Measurements from ENCODE around the gene CAMK2G. TPM values are rescaled to one million over a fixed set of nuclear protein-coding genes. Genes with fewer than 3 reads are reported as not detected.

The CAMK2G gene
- total RNA-seq, 1 experiment from 2014 or later, result 17.6 TPM

DNA sequence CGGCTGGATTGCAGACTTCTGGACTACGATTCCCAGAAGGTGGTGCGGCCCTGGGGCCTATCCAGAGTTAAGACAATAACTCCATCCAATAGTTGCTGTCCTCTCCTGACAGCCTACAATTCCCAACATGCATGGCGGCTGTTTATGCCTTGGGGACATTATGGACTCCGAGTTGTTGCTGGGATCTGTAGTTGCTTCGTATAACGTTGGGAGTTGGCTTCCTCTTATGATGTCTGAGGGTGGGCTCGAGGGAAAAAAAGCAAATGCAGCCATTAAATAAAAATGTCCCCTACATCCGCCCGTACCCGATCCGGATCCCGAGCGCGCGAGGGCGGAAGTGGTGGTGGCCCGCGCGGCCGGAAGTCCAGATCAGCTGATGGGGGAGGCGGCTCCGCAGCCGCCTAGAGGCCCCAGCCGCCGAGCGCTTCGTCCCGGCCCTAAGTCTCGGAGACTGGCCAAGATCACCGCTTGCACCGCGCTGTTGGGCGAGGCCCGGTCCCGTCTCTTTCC lies 89.1 kb downstream of the CAMK2G start, which contains the start of gene ZSWIM8:
ZSWIM8 (plus strand) TSS at position 396 of the 510 bp plus-strand sequence. CDS start 273 bp downstream, outside the sequence.
- peak within 1 kb of the TSS; percentile 64 for H3K4me3 ChIP-seq
- no peaks in the 10 kb centered on the region for H3K9me3 ChIP-seq (replicated peaks)
- no peaks in the 10 kb centered on the region for H3K27me3 ChIP-seq (replicated peaks)
- peak within 1 kb of the TSS; percentile 38; the same call in 1 of the 2 replicates for H3K27ac ChIP-seq
- DNase-seq (ENCODE audit: low read depth in 1 of 2, low spot score in 2 of 2), result peak; percentile 91 to 96
- H3K4me1 ChIP-seq (replicated peaks), result peaks cover 35% of the 10 kb centered on the region
- H3K36me3 ChIP-seq, result peaks cover 44% of the 10 kb centered on the region

DNA sequence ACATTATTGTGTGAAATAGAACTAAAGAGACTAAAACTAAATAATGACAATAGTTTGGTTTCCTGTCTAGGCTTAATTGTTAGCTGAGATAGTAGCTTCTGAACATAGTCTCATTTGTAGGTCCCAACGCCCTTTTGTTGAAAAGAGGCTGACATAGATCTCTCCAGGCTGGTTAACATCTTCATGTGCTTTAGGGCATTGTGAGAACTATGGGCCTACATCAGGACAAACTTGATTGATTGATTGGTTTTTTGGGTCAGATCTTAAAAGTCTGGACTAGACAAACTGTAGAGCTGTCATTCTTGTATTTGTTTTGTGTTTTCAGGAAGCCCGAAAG lies 91.6 kb downstream of the CAMK2G start:
- Histone ChIP-seq H3K36me3 (peaks cover 54% of the 10 kb centered on the region), H3K27ac (no peak overlapping the region; the same call in 1 of the 2 replicates)

GRCh38 chr10:73781879-73782748 lies 92.2 kb downstream of the CAMK2G start, which contains the start of gene CHCHD1:
Gene CHCHD1, plus strand, starts transcription at chr10:73782048. Its CDS starts 28 bp downstream, at chr10:73782076.
- Histone ChIP-seq H3K27ac (peak within 1 kb of the TSS; percentile 67), H3K9me3 (replicated peaks) (no peaks in the 10 kb centered on the region), H3K36me3 (peaks cover 53% of the 10 kb centered on the region), H3K4me3 (peak within 1 kb of the TSS; percentile 81), H3K4me1 (replicated peaks) (peaks cover 31% of the 10 kb centered on the region), H3K27me3 (replicated peaks) (no peaks in the 10 kb centered on the region)
- DNase-seq (ENCODE audit: low read depth in 1 of 2, low spot score in 2 of 2), result peak; percentile 75 to 90

More for the DNA sequence above, 91.6 kb downstream of the CAMK2G start:
- DNase-seq (ENCODE audit: low read depth in 1 of 2, low spot score in 2 of 2), result no peak
- Histone ChIP-seq H3K27me3 (replicated peaks) (no peaks in the 10 kb centered on the region), H3K4me1 (replicated peaks) (peaks cover 35% of the 10 kb centered on the region), H3K9me3 (replicated peaks) (no peaks in the 10 kb centered on the region), H3K4me3 (peak overlapping the region; percentile 81)

DNA sequence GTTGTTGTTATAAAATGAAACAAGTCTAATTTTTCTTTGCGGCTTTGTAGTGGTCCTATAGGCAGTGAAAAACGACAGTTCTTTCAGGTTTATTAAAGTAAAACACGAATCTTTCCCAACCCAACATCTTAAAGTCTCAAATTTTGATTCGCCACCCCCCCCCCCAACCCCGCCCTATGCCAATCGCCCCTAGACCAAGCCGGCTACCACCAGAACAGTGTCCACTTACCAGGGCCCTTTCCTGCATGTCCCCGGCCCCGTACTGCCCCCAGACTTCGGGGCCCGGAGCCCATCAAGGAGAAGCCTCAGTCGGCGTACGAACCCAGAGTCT lies 92.8 kb downstream of the CAMK2G start:
- peak overlapping the region; percentile 81 for H3K4me3 ChIP-seq
- DNase-seq (ENCODE audit: low read depth in 1 of 2, low spot score in 2 of 2), result no peak
- H3K36me3 ChIP-seq, result peaks cover 58% of the 10 kb centered on the region
- peaks cover 25% of the 10 kb centered on the region for H3K4me1 ChIP-seq (replicated peaks)
- H3K27me3 ChIP-seq (replicated peaks), result no peaks in the 10 kb centered on the region
- no peaks in the 10 kb centered on the region for H3K9me3 ChIP-seq (replicated peaks)
- peak overlapping the region; percentile 67 for H3K27ac ChIP-seq

DNA sequence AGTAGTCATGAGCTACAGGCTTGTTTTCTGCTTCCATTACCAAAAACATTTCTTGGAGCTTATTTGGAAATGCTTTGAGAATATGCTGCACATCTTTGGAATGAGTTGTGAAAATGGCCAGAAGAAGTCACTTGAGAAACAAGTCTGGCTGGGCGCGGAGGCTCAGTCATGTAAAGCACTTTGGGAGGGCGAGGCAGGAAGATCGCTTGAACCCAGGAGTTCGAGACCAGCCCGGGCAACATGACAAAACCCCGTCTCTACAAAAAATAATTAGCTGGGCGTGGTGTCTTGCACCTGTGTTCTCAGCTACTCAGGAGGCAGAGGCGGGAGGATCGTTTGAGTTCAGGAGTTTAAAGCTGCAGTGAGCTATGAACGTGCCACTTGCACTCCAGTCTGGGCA lies 93.4 kb downstream of the CAMK2G start:
- H3K36me3 ChIP-seq, result peaks cover 61% of the 10 kb centered on the region
- H3K4me3 ChIP-seq, result peak overlapping the region; percentile 81
- peaks cover 24% of the 10 kb centered on the region for H3K4me1 ChIP-seq (replicated peaks)
- DNase-seq (ENCODE audit: low read depth in 1 of 2, low spot score in 2 of 2), result no peak
- H3K27ac ChIP-seq, result peak overlapping the region; percentile 67; the same call in 1 of the 2 replicates
- H3K27me3 ChIP-seq (replicated peaks), result no peaks in the 10 kb centered on the region
- no peaks in the 10 kb centered on the region for H3K9me3 ChIP-seq (replicated peaks)

GRCh38 chr10:73780301-73780700 lies 94.1 kb downstream of the CAMK2G start:
- Histone ChIP-seq H3K27ac (no peak overlapping the region), H3K4me1 (replicated peaks) (peaks cover 24% of the 10 kb centered on the region), H3K27me3 (replicated peaks) (no peaks in the 10 kb centered on the region), H3K4me3 (no peak overlapping the region), H3K36me3 (peaks cover 68% of the 10 kb centered on the region), H3K9me3 (replicated peaks) (no peaks in the 10 kb centered on the region)
- DNase-seq (ENCODE audit: low read depth in 1 of 2, low spot score in 2 of 2), result no peak

DNA sequence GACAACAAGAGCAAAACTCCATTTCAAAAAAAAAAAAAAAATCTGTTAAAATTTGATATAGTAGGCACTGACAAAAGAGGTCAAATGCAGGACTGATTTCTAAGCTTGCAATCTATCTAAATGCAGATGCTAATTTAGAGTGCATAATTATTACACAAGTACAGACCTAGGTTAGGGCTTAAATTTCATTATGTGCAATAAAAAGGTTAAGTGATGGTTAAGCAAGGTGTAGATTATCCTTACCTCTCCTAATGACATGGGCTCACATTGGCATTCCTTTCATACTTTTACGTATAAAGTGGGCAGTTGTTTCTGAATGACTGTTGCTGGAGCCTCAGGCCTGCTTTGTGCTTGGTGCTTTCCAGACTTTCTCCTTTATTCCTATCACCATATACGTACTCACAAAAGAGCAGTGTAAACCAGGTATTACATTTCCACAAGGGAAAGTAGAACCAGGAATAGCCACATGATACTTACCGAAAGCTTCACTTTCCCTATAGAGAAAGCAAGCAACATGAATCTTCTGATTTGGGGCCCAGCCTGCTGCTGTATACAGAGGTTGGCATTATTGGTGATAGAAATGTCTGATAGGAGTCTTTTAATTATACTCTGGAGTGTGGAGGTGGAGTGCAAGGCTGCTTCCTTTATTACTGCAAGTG lies 94.7 kb downstream of the CAMK2G start:
- Histone ChIP-seq H3K4me3 (no peak overlapping the region), H3K9me3 (replicated peaks) (no peaks in the 10 kb centered on the region), H3K4me1 (replicated peaks) (peaks cover 20% of the 10 kb centered on the region), H3K36me3 (peaks cover 70% of the 10 kb centered on the region), H3K27me3 (replicated peaks) (no peaks in the 10 kb centered on the region), H3K27ac (no peak overlapping the region)
- no peak for DNase-seq (ENCODE audit: low read depth in 1 of 2, low spot score in 2 of 2)

- Histone ChIP-seq H3K27me3 (replicated peaks) (no peaks in the 10 kb centered on the region), H3K36me3 (peaks cover 75% of the 10 kb centered on the region), H3K9me3 (replicated peaks) (no peaks in the 10 kb centered on the region), H3K4me1 (replicated peaks) (peaks cover 20% of the 10 kb centered on the region), H3K4me3 (no peak overlapping the region), H3K27ac (no peak overlapping the region)
- DNase-seq (ENCODE audit: low read depth in 1 of 2, low spot score in 2 of 2), result no peak
These were observed 95.3 kb downstream of the CAMK2G start for GRCh38 chr10:73779018-73779417.

DNA sequence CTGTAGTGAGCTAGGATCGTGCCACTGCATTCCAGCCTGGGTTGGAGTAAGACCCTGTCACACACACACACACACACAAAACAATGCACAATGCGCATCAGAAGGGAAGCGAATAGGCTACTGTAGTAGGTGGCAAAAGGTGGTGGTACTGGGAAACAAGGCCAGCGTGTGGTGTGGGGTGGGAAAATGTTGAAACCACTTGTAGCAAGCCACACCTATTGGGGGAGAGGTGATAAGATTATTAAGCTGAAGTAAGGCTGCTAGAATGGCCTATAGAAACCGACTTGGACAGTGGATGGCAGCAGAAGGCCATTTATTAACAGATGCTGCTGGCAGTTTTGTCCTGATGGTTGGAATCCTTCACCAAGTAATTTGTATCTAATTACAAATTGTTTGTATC lies 99.7 kb downstream of the CAMK2G start:
- H3K36me3 ChIP-seq, result peaks cover 87% of the 10 kb centered on the region
- H3K4me1 ChIP-seq (replicated peaks), result peaks cover 22% of the 10 kb centered on the region
- no peaks in the 10 kb centered on the region for H3K9me3 ChIP-seq (replicated peaks)
- no peak for DNase-seq (ENCODE audit: low read depth in 1 of 2, low spot score in 2 of 2)
- H3K27me3 ChIP-seq (replicated peaks), result no peaks in the 10 kb centered on the region
- H3K4me3 ChIP-seq, result no peak overlapping the region
- H3K27ac ChIP-seq, result no peak overlapping the region

- DNase-seq (ENCODE audit: low read depth in 1 of 2, low spot score in 2 of 2), result no peak
- no peaks in the 10 kb centered on the region for H3K9me3 ChIP-seq (replicated peaks)
- H3K4me3 ChIP-seq, result peak overlapping the region; percentile 80
- H3K36me3 ChIP-seq, result peaks cover 87% of the 10 kb centered on the region
- H3K27me3 ChIP-seq (replicated peaks), result no peaks in the 10 kb centered on the region
- peak overlapping the region; percentile 79; the same call in 1 of the 2 replicates for H3K27ac ChIP-seq
- H3K4me1 ChIP-seq (replicated peaks), result peaks cover 22% of the 10 kb centered on the region
These were observed 101.0 kb downstream of the CAMK2G start for GRCh38 chr10:73773152-73773879.

GRCh38 chr10:73772281-73773151 lies 101.8 kb downstream of the CAMK2G start:
- Histone ChIP-seq H3K36me3 (peaks cover 88% of the 10 kb centered on the region), H3K9me3 (replicated peaks) (no peaks in the 10 kb centered on the region), H3K4me3 (peak overlapping the region; percentile 80), H3K4me1 (replicated peaks) (peaks cover 22% of the 10 kb centered on the region), H3K27ac (peak overlapping the region; percentile 79), H3K27me3 (replicated peaks) (no peaks in the 10 kb centered on the region)
- peak; percentile 84 to 92 for DNase-seq (ENCODE audit: low read depth in 1 of 2, low spot score in 2 of 2)

GRCh38 chr10:73771722-73772280 lies 102.6 kb downstream of the CAMK2G start:
- peak overlapping the region; percentile 79 for H3K27ac ChIP-seq
- peaks cover 89% of the 10 kb centered on the region for H3K36me3 ChIP-seq
- H3K27me3 ChIP-seq (replicated peaks), result no peaks in the 10 kb centered on the region
- peak; percentile 90 to 91 for DNase-seq (ENCODE audit: low read depth in 1 of 2, low spot score in 2 of 2)
- peak overlapping the region; percentile 80 for H3K4me3 ChIP-seq
- H3K4me1 ChIP-seq (replicated peaks), result peaks cover 22% of the 10 kb centered on the region
- no peaks in the 10 kb centered on the region for H3K9me3 ChIP-seq (replicated peaks)
